ENCODE measurements around the gene YTHDF1. TPM values are rescaled to one million over a fixed set of nuclear protein-coding genes. Genes with fewer than 3 reads are reported as not detected.

Gene YTHDF1
- polyA plus RNA-seq, 1 experiment, result 22.4 TPM

GRCh38 chr20:63171991-63172390 lies 43.9 kb downstream of the YTHDF1 start:
- no peak for TF ChIP-seq CTCF (IDR thresholded peaks at IDR 0.05; ENCODE audit: low read depth, low read length)
- Histone ChIP-seq H3K4me3 (ENCODE audit: low read depth, low read length) (no peak overlapping the region), H3K9me3 (ENCODE audit: control insufficient read depth, insufficient read depth, low read length) (no peaks in the 10 kb centered on the region; the same call in 1 of the 2 replicates), H3K27me3 (ENCODE audit: control insufficient read depth, insufficient read depth, low read length) (peaks cover 62% of the 10 kb centered on the region), H3K27ac (ENCODE audit: low read depth, low read length) (no peak overlapping the region)
- CTCF ChIA-PET, result no interaction called here
- POLR2A ChIA-PET, result no interaction called here
- no peak for DNase-seq (ENCODE audit: low read depth, low spot score)

GRCh38 chr20:63169681-63170080 lies 46.2 kb downstream of the YTHDF1 start:
- CTCF ChIA-PET, result no interaction called here

GRCh38 chr20:63168861-63169260 lies 47.1 kb downstream of the YTHDF1 start:
- no peak overlapping the region for H3K4me3 ChIP-seq (ENCODE audit: low read depth, low read length)
- peaks cover 36% of the 10 kb centered on the region for H3K27me3 ChIP-seq (ENCODE audit: control insufficient read depth, insufficient read depth, low read length)
- no peak for TF ChIP-seq CTCF (IDR thresholded peaks at IDR 0.05; ENCODE audit: low read depth, low read length)
- no peaks in the 10 kb centered on the region; the same call in 1 of the 2 replicates for H3K9me3 ChIP-seq (ENCODE audit: control insufficient read depth, insufficient read depth, low read length)
- DNase-seq (ENCODE audit: low read depth, low spot score), result no peak
- H3K27ac ChIP-seq (ENCODE audit: low read depth, low read length), result no peak overlapping the region
- CTCF ChIA-PET, result no interaction called here
- POLR2A ChIA-PET, result no interaction called here

More at GRCh38 chr20:63169681-63170080, 46.2 kb downstream of the YTHDF1 start:
- H3K4me3 ChIP-seq (ENCODE audit: low read depth, low read length), result no peak overlapping the region
- H3K9me3 ChIP-seq (ENCODE audit: control insufficient read depth, insufficient read depth, low read length), result no peaks in the 10 kb centered on the region; the same call in 1 of the 2 replicates
- H3K27me3 ChIP-seq (ENCODE audit: control insufficient read depth, insufficient read depth, low read length), result peaks cover 41% of the 10 kb centered on the region
- POLR2A ChIA-PET, result no interaction called here
- no peak for TF ChIP-seq CTCF (IDR thresholded peaks at IDR 0.05; ENCODE audit: low read depth, low read length)
- DNase-seq (ENCODE audit: low read depth, low spot score), result no peak
- no peak overlapping the region for H3K27ac ChIP-seq (ENCODE audit: low read depth, low read length)

GRCh38 chr20:63167918-63168520 lies 47.9 kb downstream of the YTHDF1 start:
- CTCF ChIA-PET, result no interaction called here

More at GRCh38 chr20:63167918-63168520, 47.9 kb downstream of the YTHDF1 start:
- Histone ChIP-seq H3K9me3 (ENCODE audit: control insufficient read depth, insufficient read depth, low read length) (no peaks in the 10 kb centered on the region; the same call in 1 of the 2 replicates), H3K4me3 (ENCODE audit: low read depth, low read length) (no peak overlapping the region), H3K27me3 (ENCODE audit: control insufficient read depth, insufficient read depth, low read length) (peaks cover 35% of the 10 kb centered on the region), H3K27ac (ENCODE audit: low read depth, low read length) (no peak overlapping the region)
- TF ChIP-seq CTCF (IDR thresholded peaks at IDR 0.05; ENCODE audit: low read depth, low read length), result no peak
- POLR2A ChIA-PET, result no interaction called here
- DNase-seq (ENCODE audit: low read depth, low spot score), result no peak
